SK-N-SH (cell line): ENCODE data around the gene SART1.

Source experiments
- CHD2 ChIP-seq: fragments of 150-350 bp; IDR thresholded peaks from 2 replicates; pipeline ENCODE4 v1.6.1; 2018; ENCODE audit warnings: low read length; ENCODE audit not compliant: partially characterized antibody
- CTCF ChIP-seq: fragments of 200-600 bp; sonication (generic); IDR thresholded peaks from 2 replicates; pipeline ENCODE4 v1.6.1; 2017; ENCODE audit warnings: antibody characterized with exemption, mild to moderate bottlenecking, moderate library complexity
- POLR2AphosphoS5 ChIP-seq: IDR thresholded peaks from 2 replicates; pipeline ENCODE4 v1.6.1; 2012; ENCODE audit warnings: low read depth, low read length

GRCh38 chr11:65928667-65929066 lies 32.9 kb upstream of the SART1 start:
- TF ChIP-seq POLR2AphosphoS5 (no peak), CTCF (no peak), CHD2 (no peak)
